HG03103 (cell line): ENCODE results near the gene SLC4A7.
"Not testable (repeated sequence)": the region's sequence is repeated elsewhere in the genome, so short reads cannot be mapped to it uniquely, and the experiment has no call there.

Source experiments
- ATAC-seq: cut with Tn5 transposase; IDR thresholded peaks from one replicate; pipeline ENCODE4 v1.9.1; 2021; ENCODE audit warnings: low read depth; ENCODE audit not compliant: unreplicated experiment

Gene SLC4A7

GRCh38 chr3:27328982-27329762 lies 155.0 kb downstream of the SLC4A7 start:
- ATAC-seq = not testable (repeated sequence)

GRCh38 chr3:27326629-27327545 lies 157.3 kb downstream of the SLC4A7 start:
- ATAC-seq = no peak

- no peak for ATAC-seq
These were observed 158.0 kb downstream of the SLC4A7 start for GRCh38 chr3:27326202-27326601.

GRCh38 chr3:27325419-27325818 lies 158.8 kb downstream of the SLC4A7 start:
- no peak for ATAC-seq

GRCh38 chr3:27324686-27325085 lies 159.5 kb downstream of the SLC4A7 start:
- ATAC-seq = no peak

- ATAC-seq = no peak
These were observed 161.1 kb downstream of the SLC4A7 start for GRCh38 chr3:27323087-27323570.
